ENCODE measurements around the gene RGS3.

The RGS3 gene

DNA sequence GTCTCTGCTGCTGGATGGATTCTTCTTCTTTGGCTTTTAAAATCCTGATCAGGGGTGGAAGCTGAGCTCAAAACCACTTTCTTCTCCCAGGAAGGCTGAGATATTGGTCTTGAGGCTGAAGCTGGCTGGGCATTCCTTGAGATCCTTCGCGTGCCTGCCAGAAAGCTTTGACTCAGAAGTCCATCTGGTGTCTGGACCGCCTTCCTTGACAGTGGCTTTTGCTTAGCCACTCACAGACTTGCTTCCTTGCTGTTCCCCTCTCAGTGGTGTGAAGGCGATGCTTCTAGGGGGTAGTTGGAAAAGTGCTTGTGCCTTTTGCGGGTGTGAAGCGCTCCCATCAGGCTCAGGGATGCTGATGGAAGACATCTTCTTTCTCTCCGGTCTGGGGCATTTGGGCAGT, 45.9 kb downstream of the RGS3 start:
- no peak for FAIRE-seq

DNA sequence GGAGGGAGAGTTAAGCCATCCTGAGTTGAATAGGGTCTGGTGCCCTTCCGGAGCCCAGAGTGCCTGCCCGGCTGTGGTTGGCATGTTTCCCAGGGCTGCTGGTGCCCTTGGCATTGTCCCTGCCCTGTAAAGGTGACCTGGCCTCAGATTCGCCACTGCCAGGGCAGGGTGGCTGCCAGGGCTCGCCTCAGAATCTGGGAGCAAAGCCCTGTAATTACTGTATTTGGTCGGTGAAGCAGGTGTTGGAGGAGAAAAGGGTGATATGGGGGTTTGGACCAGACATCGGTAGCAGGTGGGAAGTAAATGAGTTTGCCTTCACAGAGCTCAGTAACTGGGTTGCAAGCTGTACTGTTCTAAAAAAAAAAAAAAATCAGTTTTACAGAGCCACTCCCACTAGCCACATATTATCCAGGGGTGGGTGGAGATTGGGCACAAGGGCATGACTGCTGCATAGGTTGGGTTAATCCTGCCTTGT, 47.6 kb downstream of the RGS3 start:
- no peak for FAIRE-seq
- DNase-seq (ENCODE audit: insufficient read length, low spot score), result no peak

More for the DNA sequence above, 45.9 kb downstream of the RGS3 start:
- no peak for DNase-seq (ENCODE audit: insufficient read length, low spot score)

DNA sequence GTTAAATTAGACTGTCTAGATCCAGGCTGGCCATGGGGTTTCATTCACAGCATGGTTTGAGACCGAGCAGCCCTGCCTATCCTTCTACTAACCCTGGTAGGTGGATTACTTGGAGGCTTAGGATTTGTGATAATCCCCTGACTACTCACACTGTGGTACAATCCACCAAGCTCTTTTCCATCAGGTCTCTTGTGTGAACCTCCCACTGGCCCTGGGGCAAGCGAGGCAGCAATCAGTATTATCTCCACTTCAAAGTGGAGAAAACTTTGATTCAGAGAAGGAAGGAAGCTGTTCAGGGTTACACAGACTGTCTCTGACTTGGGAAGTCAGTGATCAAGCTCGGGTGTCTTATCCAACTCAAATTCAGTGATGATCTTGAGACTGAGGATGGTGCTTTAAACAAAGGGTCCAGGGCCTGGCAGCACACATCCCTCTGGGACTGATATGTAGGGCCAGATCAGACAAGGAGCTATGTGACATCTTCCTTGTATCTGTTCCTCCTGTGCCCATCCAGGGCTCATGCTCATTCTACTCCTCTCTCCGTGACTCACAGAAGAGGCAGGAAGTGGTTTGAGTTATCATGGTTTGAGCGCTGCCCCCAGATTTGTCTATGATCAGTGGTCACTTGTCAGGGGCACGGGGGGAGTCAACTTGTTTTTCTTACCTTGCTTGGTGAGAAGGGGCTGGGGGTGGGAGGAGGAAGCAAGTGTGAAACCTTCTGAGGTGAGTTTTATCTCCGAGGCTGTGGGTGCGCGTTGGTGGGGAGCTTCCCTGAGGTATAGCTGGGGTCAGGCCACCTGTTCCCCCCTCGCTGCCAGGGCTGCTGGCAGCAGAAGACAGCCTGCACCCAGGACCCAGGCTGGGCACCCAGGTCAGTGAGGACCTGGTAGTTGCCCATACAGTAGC, 48.6 kb downstream of the RGS3 start:
- FAIRE-seq (no peak), DNase-seq (ENCODE audit: insufficient read length, low spot score) (peak; percentile 44)

- FAIRE-seq (no peak), DNase-seq (ENCODE audit: insufficient read length, low spot score) (no peak)
Measured at GRCh38 chr9:113513111-113513510, 49.6 kb downstream of the RGS3 start.

DNA sequence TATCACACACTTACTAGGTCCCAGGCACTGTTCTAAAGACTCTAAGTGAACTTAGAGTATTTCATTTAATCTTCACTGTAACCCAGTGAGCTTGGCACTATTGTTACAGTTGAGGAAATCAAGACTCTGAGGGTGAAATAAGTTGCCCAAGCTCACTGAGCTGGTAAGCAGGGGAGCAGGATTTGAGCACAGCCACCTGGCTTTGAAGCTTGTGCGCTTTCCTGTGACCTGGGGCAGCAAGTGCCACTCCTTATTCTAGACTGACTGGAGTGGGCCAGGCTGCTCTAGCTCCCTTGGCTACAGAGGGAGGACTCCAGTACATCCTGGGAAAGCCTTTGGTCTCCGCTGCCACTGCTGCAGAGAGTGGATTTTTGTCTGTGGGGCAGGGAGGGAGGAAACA, 50.0 kb downstream of the RGS3 start:
- no peak for DNase-seq (ENCODE audit: insufficient read length, low spot score)

GRCh38 chr9:113514061-113514460, 50.5 kb downstream of the RGS3 start:
- no peak for DNase-seq (ENCODE audit: insufficient read length, low spot score)
- no peak for FAIRE-seq

More for the DNA sequence above, 50.0 kb downstream of the RGS3 start:
- no peak for FAIRE-seq

GRCh38 chr9:113514748-113515147, 51.2 kb downstream of the RGS3 start:
- FAIRE-seq, result no peak
- no peak for DNase-seq (ENCODE audit: insufficient read length, low spot score)

GRCh38 chr9:113515862-113516261, 52.3 kb downstream of the RGS3 start:
- FAIRE-seq, result no peak

DNA sequence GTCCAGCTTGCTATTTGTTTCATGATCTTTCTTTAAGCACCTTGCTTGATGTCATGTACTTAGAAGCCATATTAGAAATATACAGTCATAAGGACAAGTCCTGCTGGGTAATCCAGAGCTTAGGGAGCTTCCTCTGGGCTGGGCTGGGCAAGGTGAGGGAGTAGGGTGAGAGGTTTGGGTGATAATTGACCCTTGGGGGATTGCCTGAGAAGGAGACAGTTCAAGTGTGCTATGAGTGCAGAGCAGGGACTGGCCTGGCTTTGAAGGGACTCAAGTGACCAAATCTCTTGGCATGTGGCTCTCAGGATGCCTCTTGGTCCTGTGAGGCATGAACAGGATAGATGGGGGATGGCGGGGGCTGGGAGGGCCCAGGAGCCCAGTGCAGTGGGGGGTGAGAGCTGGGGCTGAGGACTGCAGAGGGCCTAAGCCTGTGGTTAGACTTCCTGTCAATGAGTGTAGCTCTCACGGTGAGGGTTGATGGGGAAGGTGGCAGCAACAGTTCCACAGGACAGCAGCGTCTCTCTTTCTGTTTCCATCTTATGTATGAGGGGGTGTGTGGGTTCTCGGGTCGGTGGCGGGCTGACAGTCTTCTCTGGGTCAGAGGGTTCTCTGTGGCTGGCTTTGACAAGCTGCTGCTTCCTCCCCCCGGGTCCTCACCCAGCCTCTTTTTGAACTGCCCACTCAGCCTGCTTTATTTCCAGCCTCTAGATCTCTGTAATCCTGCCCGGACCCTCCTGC, 53.5 kb downstream of the RGS3 start:
- FAIRE-seq, result no peak
- no peak for DNase-seq (ENCODE audit: insufficient read length, low spot score)

More at GRCh38 chr9:113515862-113516261, 52.3 kb downstream of the RGS3 start:
- no peak for DNase-seq (ENCODE audit: insufficient read length, low spot score)

- no peak for FAIRE-seq
- DNase-seq (ENCODE audit: insufficient read length, low spot score), result no peak
Measured at GRCh38 chr9:113519426-113520108, 56.0 kb downstream of the RGS3 start.

DNA sequence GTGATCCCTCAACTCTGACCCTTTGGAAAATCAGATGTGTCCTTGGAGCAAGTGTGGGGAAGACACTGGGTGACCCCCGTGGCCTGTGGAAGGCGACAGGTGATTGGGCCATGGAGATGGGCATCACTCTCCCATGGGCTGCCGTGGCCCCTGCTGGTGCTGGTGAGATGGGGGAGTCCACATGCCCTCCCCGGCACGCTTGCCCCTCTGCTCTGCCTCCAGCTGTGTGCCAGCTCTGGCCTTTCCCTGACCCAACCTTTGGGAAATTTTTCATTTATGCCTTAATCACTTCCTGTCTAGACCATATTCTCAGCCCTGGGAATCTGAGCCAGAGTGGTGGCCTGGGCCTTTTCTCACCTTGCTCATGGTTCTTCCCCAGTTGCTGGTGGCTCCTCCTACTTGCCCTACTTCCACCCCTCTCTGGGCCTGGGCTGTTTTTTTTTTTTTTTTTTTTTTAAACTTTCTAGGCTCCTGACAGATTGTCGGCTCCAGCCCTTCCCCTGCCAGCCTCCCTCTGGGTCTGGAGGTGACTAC, 56.6 kb downstream of the RGS3 start:
- FAIRE-seq, result no peak
- no peak for DNase-seq (ENCODE audit: insufficient read length, low spot score)

DNA sequence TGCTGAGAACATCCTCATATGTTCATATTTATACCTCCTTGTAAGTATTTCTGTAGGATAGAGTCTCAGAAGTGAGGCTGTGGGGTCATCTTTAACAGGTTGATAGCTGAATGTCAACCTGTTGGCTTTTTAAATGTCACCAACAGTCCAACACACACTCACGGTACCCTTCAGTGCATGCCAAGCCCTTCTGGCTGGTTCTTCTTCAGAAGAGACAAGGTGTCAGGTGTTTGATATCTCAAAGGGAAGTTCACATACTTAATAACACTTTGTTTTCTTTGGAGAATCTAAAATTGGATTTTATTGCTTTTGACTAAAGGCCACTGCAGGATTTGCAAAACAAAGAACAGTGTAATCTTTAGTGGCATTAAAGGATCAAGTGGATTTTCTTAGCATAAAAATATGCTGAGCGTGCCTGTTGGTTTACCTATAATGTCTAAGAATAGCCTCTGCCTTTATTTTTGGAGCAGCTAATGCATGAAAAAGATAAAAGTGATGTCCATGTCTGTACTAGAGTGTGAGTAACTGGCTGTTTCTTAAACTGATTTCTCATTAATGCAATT, 58.2 kb downstream of the RGS3 start:
- FAIRE-seq, result no peak
- no peak for DNase-seq (ENCODE audit: insufficient read length, low spot score)

DNA sequence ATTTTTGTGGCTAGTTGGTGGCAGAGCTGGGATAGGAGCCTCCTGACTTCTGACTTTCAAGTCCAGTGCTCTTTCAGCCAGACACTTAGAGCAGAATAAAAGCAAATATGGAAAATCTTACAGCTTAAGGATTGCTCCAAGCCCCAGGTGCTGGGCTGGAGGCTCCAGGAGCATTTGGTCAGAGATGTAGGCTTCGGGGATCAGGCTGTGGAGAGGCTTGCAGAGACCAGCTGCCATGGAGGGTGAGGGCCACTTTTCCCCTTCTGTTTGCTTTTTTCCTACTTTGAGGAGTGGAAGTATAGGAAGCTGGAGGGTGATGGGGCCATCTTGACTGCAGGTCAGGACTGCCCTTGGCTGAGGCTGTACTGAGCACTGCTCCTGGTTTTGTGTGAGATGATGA, 58.9 kb downstream of the RGS3 start:
- DNase-seq (ENCODE audit: insufficient read length, low spot score) (no peak), FAIRE-seq (no peak)

DNA sequence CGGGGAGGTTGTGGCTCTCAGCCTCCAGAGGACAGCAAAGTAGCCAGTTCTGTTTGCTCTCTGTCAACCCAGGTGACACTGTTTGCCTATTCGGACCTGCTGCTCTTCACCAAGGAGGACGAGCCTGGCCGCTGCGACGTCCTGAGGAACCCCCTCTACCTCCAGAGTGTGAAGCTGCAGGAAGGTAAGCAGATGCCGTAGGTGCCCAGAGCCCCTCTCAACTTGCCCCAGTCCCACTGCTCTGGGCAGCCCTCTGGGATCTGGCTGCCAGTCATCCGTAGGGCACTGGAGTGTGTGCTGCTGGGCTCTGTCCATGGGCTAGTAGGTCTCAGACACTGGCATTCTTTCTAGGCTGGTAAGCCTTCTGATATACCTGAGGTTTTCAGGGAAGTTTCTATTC, 59.3 kb downstream of the RGS3 start:
- FAIRE-seq, result no peak

GRCh38 chr9:113523421-113524141, 60.1 kb downstream of the RGS3 start:
- FAIRE-seq (no peak), DNase-seq (ENCODE audit: insufficient read length, low spot score) (no peak)

More for the DNA sequence above, 59.3 kb downstream of the RGS3 start:
- DNase-seq (ENCODE audit: insufficient read length, low spot score), result no peak

GRCh38 chr9:113524468-113524867, 60.9 kb downstream of the RGS3 start:
- no peak for FAIRE-seq
- no peak for DNase-seq (ENCODE audit: insufficient read length, low spot score)

GRCh38 chr9:113525205-113525604, 61.7 kb downstream of the RGS3 start:
- FAIRE-seq (no peak), DNase-seq (ENCODE audit: insufficient read length, low spot score) (no peak)

- FAIRE-seq, result no peak
- no peak for DNase-seq (ENCODE audit: insufficient read length, low spot score)
Measured at GRCh38 chr9:113525831-113526230, 62.3 kb downstream of the RGS3 start.

GRCh38 chr9:113526231-113526746, 62.8 kb downstream of the RGS3 start:
- FAIRE-seq (no peak), DNase-seq (ENCODE audit: insufficient read length, low spot score) (no peak)

DNA sequence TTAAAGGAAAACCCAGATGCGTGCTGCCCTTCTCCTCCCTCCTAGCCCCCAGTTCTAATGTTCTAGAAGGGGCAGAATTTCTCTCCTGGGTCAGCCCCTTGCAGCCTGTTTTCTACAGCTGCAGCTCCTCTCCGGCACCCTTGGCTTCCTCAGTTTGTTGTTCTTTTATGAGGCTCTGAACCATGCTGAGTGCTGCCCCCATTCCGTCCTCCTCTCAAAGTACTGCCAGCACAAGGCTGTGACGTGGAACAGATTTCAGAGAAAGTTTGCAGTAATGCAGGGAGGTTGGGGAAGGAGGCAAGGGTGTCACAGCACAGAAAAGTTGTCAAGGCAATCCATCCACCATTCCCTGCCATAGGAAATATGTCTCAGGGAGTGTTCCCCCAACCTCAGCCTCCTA, 63.3 kb downstream of the RGS3 start:
- FAIRE-seq, result no peak
- DNase-seq (ENCODE audit: insufficient read length, low spot score), result no peak
